H9 (cell line): ENCODE measurements around the gene ZNF629. TPM values are rescaled to one million over a fixed set of nuclear protein-coding genes. Genes with fewer than 3 reads are reported as not detected.

Source experiments
- DNase-seq: peaks from one replicate; pipeline ENCODE4 v3.0.0-alpha.2; 2017
- H2AFZ ChIP-seq: one replicate; pipeline ENCODE4 v1.6.1; 2013; ENCODE audit warnings: mild to moderate bottlenecking, low read length, control low read depth, moderate library complexity
- H2AK5ac ChIP-seq: 2 replicates; pipeline ENCODE4 v1.6.1; 2013; ENCODE audit warnings: low read length, control low read depth, mixed read lengths; ENCODE audit not compliant: insufficient read length
- H2BK120ac ChIP-seq: one replicate; pipeline ENCODE4 v1.6.1; 2013; ENCODE audit warnings: low read depth, mild to moderate bottlenecking, low read length, control low read depth, inconsistent platforms; ENCODE audit not compliant: poor library complexity, severe bottlenecking
- H2BK12ac ChIP-seq: 2 replicates; pipeline ENCODE4 v1.6.1; 2013; ENCODE audit warnings: low read length, control low read depth, mixed read lengths, low read depth; ENCODE audit not compliant: insufficient read length
- H2BK15ac ChIP-seq: 2 replicates; pipeline ENCODE4 v1.6.1; 2013; ENCODE audit warnings: low read depth, low read length, control low read depth
- H2BK20ac ChIP-seq: one replicate; pipeline ENCODE4 v1.6.1; 2013; ENCODE audit warnings: low read depth, mild to moderate bottlenecking, low read length, control low read depth, inconsistent platforms; ENCODE audit not compliant: poor library complexity, severe bottlenecking
- H2BK5ac ChIP-seq: 2 replicates; pipeline ENCODE4 v1.6.1; 2013; ENCODE audit warnings: low read length, control low read depth, mixed read lengths; ENCODE audit not compliant: insufficient read length
- H3K14ac ChIP-seq: 2 replicates; pipeline ENCODE4 v1.6.1; 2013; ENCODE audit warnings: low read length, control low read depth; ENCODE audit not compliant: insufficient read depth
- H3K18ac ChIP-seq: 2 replicates; pipeline ENCODE4 v1.6.1; 2013; ENCODE audit warnings: low read depth, mild to moderate bottlenecking, mixed read lengths, low read length, control low read depth; ENCODE audit not compliant: insufficient read length
- H3K23ac ChIP-seq: 2 replicates; pipeline ENCODE4 v1.6.1; 2013; ENCODE audit warnings: low read length, control low read depth, mixed read lengths, low read depth; ENCODE audit not compliant: insufficient read length
- H3K23me2 ChIP-seq: 2 replicates; pipeline ENCODE4 v1.6.1; 2013; ENCODE audit warnings: low read depth, mild to moderate bottlenecking, mixed read lengths, low read length, control low read depth; ENCODE audit not compliant: insufficient read length, poor library complexity, severe bottlenecking
- H3K27ac ChIP-seq: 2 replicates; pipeline ENCODE4 v1.5.1; 2013; ENCODE audit warnings: low read length, control low read depth, mixed read lengths, low read depth; ENCODE audit not compliant: insufficient read length
- H3K27me3 ChIP-seq: 2 replicates; pipeline ENCODE4 v1.6.1; 2013; ENCODE audit warnings: low read length, control low read depth, inconsistent platforms; ENCODE audit not compliant: insufficient read depth
- H3K4ac ChIP-seq: 2 replicates; pipeline ENCODE4 v1.6.1; 2013; ENCODE audit warnings: low read depth, mild to moderate bottlenecking, control low read depth, inconsistent platforms, low read length, moderate library complexity
- H3K4me1 ChIP-seq: 2 replicates; pipeline ENCODE4 v1.6.1; 2013; ENCODE audit warnings: low read length, control low read depth, inconsistent platforms; ENCODE audit not compliant: insufficient read depth
- H3K4me2 ChIP-seq: 2 replicates; pipeline ENCODE4 v1.6.1; 2013; ENCODE audit warnings: low read length, control low read depth, mixed read lengths; ENCODE audit not compliant: insufficient read length, insufficient read depth
- H3K56ac ChIP-seq: 2 replicates; pipeline ENCODE4 v1.6.1; 2013; ENCODE audit warnings: low read depth, mild to moderate bottlenecking, mixed read lengths, low read length, control low read depth; ENCODE audit not compliant: insufficient read length
- H3K79me1 ChIP-seq: 2 replicates; pipeline ENCODE4 v1.6.1; 2013; ENCODE audit warnings: low read depth, mild to moderate bottlenecking, moderate library complexity, low read length, control low read depth, inconsistent platforms; ENCODE audit not compliant: insufficient read depth, poor library complexity, severe bottlenecking
- H3K79me2 ChIP-seq: 2 replicates; pipeline ENCODE4 v1.6.1; 2013; ENCODE audit warnings: low read length, control low read depth, inconsistent platforms; ENCODE audit not compliant: insufficient read depth
- H3K9ac ChIP-seq: 2 replicates; pipeline ENCODE4 v1.6.1; 2013; ENCODE audit warnings: low read length, control low read depth, mixed read lengths; ENCODE audit not compliant: insufficient read length; ENCODE audit errors: extremely low read depth
- H3K9me3 ChIP-seq: one replicate; pipeline ENCODE4 v1.6.1; 2013; ENCODE audit warnings: low read depth, low read length, inconsistent platforms; ENCODE audit not compliant: control insufficient read depth
- H3T11ph ChIP-seq: one replicate; pipeline ENCODE4 v1.6.1; 2013; ENCODE audit warnings: mild to moderate bottlenecking, low read length, control low read depth, inconsistent platforms
- H4K20me1 ChIP-seq: one replicate; pipeline ENCODE4 v1.6.1; 2013; ENCODE audit not compliant: control insufficient read depth, insufficient read length, insufficient read depth
- H4K5ac ChIP-seq: 2 replicates; pipeline ENCODE4 v1.6.1; 2013; ENCODE audit warnings: low read depth, mild to moderate bottlenecking, mixed read lengths, low read length, control low read depth; ENCODE audit not compliant: insufficient read length
- H4K8ac ChIP-seq: replicated peaks from 2 replicates; pipeline ENCODE4 v1.6.1; 2013; ENCODE audit warnings: low read length, control low read depth, mixed read lengths, low read depth; ENCODE audit not compliant: insufficient read length
- H4K91ac ChIP-seq: 2 replicates; pipeline ENCODE4 v1.6.1; 2013; ENCODE audit warnings: low read depth, mild to moderate bottlenecking, moderate library complexity, mixed read lengths, low read length, control low read depth; ENCODE audit not compliant: insufficient read length
- H3K27ac Mint-ChIP-seq, 3 experiments: 2 replicates in 2 of 3; 3 replicates in 1 of 3; pipeline ENCODE4 v1.8.0; 2020 to 2021; ENCODE audit warnings: mixed read lengths in 3 of 3, mild to moderate bottlenecking in 1 of 3, moderate library complexity in 1 of 3
- H3K27me3 Mint-ChIP-seq: 2 replicates; pipeline ENCODE4 v1.8.0; 2021; ENCODE audit warnings: low read depth, mild to moderate bottlenecking, moderate library complexity, mixed read lengths
- H3K36me3 Mint-ChIP-seq, 3 experiments: 2 replicates in 2 of 3; 3 replicates in 1 of 3; pipeline ENCODE4 v1.8.0; 2020 to 2021; ENCODE audit warnings: low read depth in 3 of 3, mixed read lengths in 3 of 3; ENCODE audit not compliant: insufficient read depth in 1 of 3
- H3K4me1 Mint-ChIP-seq, 2 experiments: 2 replicates each; pipeline ENCODE4 v1.8.0; 2020; ENCODE audit warnings: mixed read lengths in 2 of 2
- H3K4me3 Mint-ChIP-seq, 2 experiments: 2 replicates in 1 of 2; 3 replicates in 1 of 2; pipeline ENCODE4 v1.8.0; 2020 to 2021; ENCODE audit warnings: mild to moderate bottlenecking in 2 of 2, mixed read lengths in 2 of 2, moderate library complexity in 1 of 2
- H3K9me3 Mint-ChIP-seq, 2 experiments: 2 replicates in 1 of 2; 3 replicates in 1 of 2; pipeline ENCODE4 v1.8.0; 2020; ENCODE audit warnings: mild to moderate bottlenecking in 2 of 2, mixed read lengths in 2 of 2, moderate library complexity in 1 of 2
- CTCF ChIP-seq: fragments of 200-600 bp; sonication (generic); conservative IDR thresholded peaks from 3 replicates; pipeline ENCODE4 v1.8.0; 2021; ENCODE audit warnings: antibody characterized with exemption, mild to moderate bottlenecking
- WGBS: extraction: QIAGEN DNeasy Blood & Tissue Kit; methylation state at CpG from one replicate; pipeline ENCODE4 v1.1.7; 2013; ENCODE audit warnings: missing lambda C conversion rate, low lambda C conversion rate, mixed read lengths; ENCODE audit not compliant: insufficient read length; ENCODE audit errors: extremely low coverage; 5-methylcytosine and 5-hydroxymethylcytosine counted together
- total RNA-seq: library from RNA; stranded (reverse); gene quantifications from 2 replicates; pipeline ENCODE4 v1.2.1, GENCODE V29; 2021

Gene ZNF629
- total RNA-seq, 1 experiment from 2014 or later, result 20.0 TPM

- no peak overlapping the region for H3K18ac ChIP-seq
- H2BK120ac ChIP-seq, result no peak overlapping the region
- H2BK12ac ChIP-seq, result no peak overlapping the region
- H3K4me1 ChIP-seq, result no peaks in the 10 kb centered on the region
- no peak overlapping the region for H3T11ph ChIP-seq
- H4K5ac ChIP-seq, result no peak overlapping the region
- peaks cover 4% of the 10 kb centered on the region for H3K23me2 ChIP-seq
- peak overlapping the region; percentile 73 for H3K4me2 ChIP-seq
- H4K20me1 ChIP-seq, result no peaks in the 10 kb centered on the region
- no peak for TF ChIP-seq CTCF
- H3K27ac ChIP-seq, result no peak overlapping the region
- no peak overlapping the region for H3K23ac ChIP-seq
- H3K27me3 Mint-ChIP-seq, result peaks cover 3% of the 10 kb centered on the region; the same call in 1 of the 2 replicates
- H3K4me3 Mint-ChIP-seq, result peak overlapping the region; percentile 93 to 96
- H3K9me3 Mint-ChIP-seq, result no peaks in the 10 kb centered on the region
- H3K27me3 ChIP-seq, result no peaks in the 10 kb centered on the region
- H3K14ac ChIP-seq, result no peak overlapping the region
- H3K79me1 ChIP-seq, result no peaks in the 10 kb centered on the region
- no peak overlapping the region for H2AFZ ChIP-seq
- H2AK5ac ChIP-seq, result no peak overlapping the region
- WGBS, result no CpG with 5 or more reads among the region's 15 CpGs
- no peak overlapping the region for H3K4ac ChIP-seq
- no peak overlapping the region for H3K9ac ChIP-seq
- no peak overlapping the region for H4K91ac ChIP-seq
- no peak overlapping the region for H3K56ac ChIP-seq
- peaks cover 23 to 46% (median 32%) of the 10 kb centered on the region in 3 experiments for H3K36me3 Mint-ChIP-seq
- no peak overlapping the region for H2BK20ac ChIP-seq
- peak overlapping the region in 2 of 3 experiments; percentile 40 to 99; a peak in 1 of 7 replicates for H3K27ac Mint-ChIP-seq
- H4K8ac ChIP-seq, result no peak overlapping the region
- no peaks in the 10 kb centered on the region for H3K79me2 ChIP-seq
- H2BK5ac ChIP-seq, result no peak overlapping the region
- H3K4me1 Mint-ChIP-seq, result peaks cover 18 to 24% of the 10 kb centered on the region in 2 experiments
- H2BK15ac ChIP-seq, result no peak overlapping the region
- H3K9me3 ChIP-seq, result no peaks in the 10 kb centered on the region
- DNase-seq, result no peak
Observed at GRCh38 chr16:30775131-30775391, 11.9 kb downstream of the ZNF629 start.
